ENCODE data around the gene FAU.
"Not testable (repeated sequence)": the region's sequence is repeated elsewhere in the genome, so short reads cannot be mapped to it uniquely, and the experiment has no call there.

Gene FAU

GRCh38 chr11:65121865-65122696, at the start of gene FAU, which contains the start of gene MRPL49:
Gene FAU, minus strand, starts transcription at chr11:65122134. Its CDS starts 321 bp downstream, at chr11:65121813.
Gene MRPL49, plus strand, starts transcription at chr11:65122321. Its CDS starts 26 bp downstream, at chr11:65122347.
- DNase-seq (ENCODE audit: low read depth), result peak; percentile 98

GRCh38 chr11:65170058-65170534, 48.2 kb upstream of the FAU start, which contains the start of gene SPDYC:
Gene SPDYC, plus strand, starts transcription at chr11:65170233. Its CDS starts 1,125 bp downstream, at chr11:65171358.
- no peak for DNase-seq (ENCODE audit: low read depth)

DNA sequence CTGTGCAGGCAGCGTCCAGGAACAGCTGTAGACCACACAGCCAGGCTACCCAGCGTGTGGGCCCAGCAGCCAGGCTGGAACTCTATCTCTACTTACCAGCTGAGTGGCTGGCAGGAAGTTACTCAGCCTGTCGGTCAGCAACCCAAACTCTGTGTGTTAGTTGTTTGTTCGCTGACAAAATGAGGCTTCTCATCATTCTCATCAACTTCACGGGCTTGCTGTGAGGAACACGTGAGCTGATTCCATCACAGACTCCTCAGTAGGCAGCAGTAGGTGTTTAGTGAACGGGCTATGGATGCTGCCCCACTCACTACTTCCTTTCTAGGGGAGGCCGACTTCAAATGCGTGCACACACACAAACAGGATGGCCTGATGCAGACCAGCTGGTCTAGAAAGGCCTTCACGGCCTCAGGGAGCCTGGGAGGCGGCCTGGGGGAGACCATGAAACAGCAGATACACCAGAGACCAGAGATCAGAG, 47.3 kb upstream of the FAU start:
- no peak for DNase-seq (ENCODE audit: low read depth)

- DNase-seq (ENCODE audit: low read depth), result no peak
Measured at GRCh38 chr11:65167656-65168055, 45.7 kb upstream of the FAU start.

GRCh38 chr11:65166893-65167292, 45.0 kb upstream of the FAU start:
- DNase-seq (ENCODE audit: low read depth), result no peak

- DNase-seq (ENCODE audit: low read depth), result no peak
Measured at GRCh38 chr11:65165410-65166317, 43.7 kb upstream of the FAU start.

DNA sequence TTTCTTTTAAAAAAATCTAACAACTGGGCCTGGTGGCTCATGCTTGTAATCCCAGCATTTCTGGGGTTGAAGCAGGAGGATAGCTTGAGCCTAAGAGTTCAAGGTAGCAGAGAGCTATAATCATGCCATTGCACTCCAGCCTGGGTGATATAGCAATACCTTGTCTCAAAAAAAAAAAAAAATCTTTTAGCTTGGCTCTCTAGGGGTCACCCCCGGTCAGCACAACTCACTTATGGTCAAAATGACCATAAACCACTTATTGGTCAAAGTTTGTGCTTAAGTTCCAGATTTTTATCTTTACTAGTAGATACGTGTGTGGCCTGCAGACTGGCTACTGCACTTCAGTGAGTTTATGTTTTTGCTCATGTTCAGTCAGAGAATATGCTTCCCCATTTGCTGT, 41.8 kb upstream of the FAU start:
- DNase-seq (ENCODE audit: low read depth), result no peak

GRCh38 chr11:65160643-65161042, 38.7 kb upstream of the FAU start:
- no peak for DNase-seq (ENCODE audit: low read depth)

- DNase-seq (ENCODE audit: low read depth), result no peak
Measured at GRCh38 chr11:65159012-65159411, 37.1 kb upstream of the FAU start.

DNA sequence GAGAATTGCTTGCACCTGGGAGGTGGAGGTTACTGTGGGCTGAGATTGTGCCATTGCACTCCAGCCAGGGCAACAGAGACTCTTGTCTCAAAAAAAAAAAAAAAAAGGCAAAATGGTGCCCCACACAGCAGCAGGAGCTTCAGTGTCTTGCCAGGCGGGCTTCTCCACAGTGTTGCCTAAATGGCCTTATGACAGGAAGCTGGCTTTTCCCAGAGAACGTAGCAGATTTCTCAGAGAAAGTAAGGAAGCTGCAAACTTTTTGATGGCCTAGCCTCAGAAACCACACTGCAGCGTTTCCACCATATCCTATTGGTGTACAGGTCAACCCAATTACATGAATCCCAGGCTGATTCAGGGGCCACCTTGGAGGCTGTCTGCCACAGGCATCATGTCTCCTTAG, 35.4 kb upstream of the FAU start:
- no peak for DNase-seq (ENCODE audit: low read depth)

DNA sequence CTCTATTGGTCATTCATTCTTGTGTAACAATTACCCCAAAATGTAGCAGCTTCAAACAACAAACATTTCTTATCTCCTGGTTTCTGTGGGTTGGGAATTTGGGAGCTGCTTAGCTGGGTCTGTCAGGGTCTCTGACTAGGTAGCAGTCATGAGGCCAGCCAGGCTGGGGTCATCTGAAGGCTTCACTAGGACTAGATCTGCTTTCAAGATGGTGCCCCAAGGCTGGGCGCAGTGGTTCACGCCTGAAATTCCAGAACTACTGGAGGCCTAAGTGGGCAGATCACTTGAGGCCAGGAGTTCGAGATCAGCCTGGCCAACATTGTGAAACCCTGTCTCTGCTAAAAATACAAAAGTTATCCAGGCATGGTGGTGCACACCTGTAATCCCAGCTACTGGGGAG, 35.0 kb upstream of the FAU start:
- no peak for DNase-seq (ENCODE audit: low read depth)

- DNase-seq (ENCODE audit: low read depth), result no peak
Measured at GRCh38 chr11:65156256-65156655, 34.3 kb upstream of the FAU start.

GRCh38 chr11:65152122-65152521, 30.2 kb upstream of the FAU start:
- DNase-seq (ENCODE audit: low read depth), result no peak

- DNase-seq (ENCODE audit: low read depth), result no peak
Measured at GRCh38 chr11:65151331-65151899, 29.5 kb upstream of the FAU start.

DNA sequence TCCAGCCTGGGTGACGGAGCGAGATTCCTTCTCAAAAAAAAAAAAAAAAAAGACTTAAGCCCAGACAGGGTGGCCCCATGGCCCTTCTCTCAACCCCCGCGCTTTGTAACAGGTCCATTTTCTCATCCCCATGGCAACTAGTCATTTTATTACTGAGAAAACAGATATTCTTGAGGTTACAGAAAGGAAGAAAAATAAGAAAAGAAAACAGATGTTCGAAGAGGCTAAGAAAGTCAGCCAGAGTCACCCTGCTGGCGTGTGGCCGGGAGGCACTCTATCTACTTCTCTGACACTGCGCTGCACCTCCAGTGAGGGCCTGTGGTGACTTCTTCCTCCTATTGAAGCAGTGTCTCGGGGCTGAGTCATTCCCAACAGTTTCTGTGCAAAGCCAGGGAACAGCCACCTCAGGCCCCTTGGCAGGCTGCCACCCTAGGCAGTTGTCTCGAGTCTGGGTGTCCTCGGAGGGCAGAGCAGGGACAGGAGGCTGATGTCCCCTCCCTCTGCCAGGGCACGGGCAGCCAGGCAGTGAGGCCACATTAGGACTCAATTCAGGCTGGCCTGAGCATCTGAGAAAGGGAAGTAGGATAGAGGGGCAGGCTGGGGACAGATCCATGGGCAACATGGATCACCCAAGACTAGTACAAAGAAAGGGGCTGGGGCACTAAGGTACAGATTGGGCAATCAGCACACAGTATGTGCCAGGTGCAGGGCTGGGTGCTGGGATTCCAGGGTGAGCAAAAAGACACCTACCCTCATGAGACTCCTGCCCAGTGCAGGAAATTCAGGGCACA, 28.8 kb upstream of the FAU start:
- DNase-seq (ENCODE audit: low read depth), result no peak

DNA sequence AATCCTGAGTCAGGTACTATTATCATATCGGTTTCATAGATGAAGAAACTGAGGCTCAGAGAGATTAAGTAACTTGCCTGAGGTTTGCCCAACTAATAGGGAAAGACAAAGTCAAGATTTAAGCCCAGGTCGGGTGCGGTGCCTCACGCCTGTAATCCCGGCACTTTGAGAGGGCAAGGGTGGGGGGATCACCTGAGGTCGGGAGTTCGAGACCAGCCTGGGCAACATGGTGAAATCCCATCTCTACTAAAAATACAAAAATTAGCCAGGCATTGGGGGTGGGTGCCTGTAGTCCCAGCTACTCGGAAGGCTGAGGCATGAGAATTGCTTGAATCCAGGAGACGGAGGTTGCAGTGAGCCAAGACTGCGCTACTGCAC, 28.2 kb upstream of the FAU start:
- DNase-seq (ENCODE audit: low read depth), result not testable (repeated sequence)

- no peak for DNase-seq (ENCODE audit: low read depth)
Measured at GRCh38 chr11:65148657-65149056, 26.7 kb upstream of the FAU start.

DNA sequence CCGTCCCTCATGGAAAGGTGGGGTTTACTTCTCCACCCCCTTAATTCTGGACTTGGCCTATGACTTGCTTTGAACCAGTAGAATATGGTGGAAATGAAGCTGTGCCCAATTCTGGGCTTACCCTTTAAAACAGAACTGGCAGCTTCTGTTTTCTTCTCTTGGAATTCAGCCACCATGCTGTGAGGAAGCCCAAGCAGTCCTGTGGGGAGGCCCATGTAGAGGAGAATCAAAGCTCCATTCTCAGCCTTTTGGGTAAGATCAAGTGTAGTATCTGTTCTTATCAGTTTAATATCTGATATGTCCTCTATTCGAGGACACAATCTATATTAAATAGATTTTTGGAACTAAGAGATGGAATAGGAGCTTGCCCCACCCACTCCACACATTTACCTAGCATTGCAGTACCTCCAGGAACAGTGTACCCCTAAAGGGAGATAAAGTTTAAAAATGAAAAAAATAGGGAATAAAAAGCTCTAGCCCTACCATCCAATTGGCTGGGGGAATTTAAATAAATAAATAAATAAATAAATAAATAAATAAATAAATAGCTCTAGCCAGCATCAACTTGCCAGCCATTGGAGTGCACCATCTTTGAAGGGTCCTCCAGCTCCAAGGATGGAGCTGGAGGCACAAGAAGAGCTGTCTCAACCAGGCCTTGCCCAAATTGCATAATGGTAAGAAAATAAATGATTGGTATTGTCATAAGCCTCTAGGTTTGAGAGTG, 25.6 kb upstream of the FAU start:
- DNase-seq (ENCODE audit: low read depth), result no peak

GRCh38 chr11:65141896-65142494, 20.1 kb upstream of the FAU start:
- DNase-seq (ENCODE audit: low read depth), result no peak

- DNase-seq (ENCODE audit: low read depth), result no peak
Measured at GRCh38 chr11:65136515-65137096, 14.7 kb upstream of the FAU start.

Measured in T-helper 22 cell (primary cell).